ENCODE data around the gene STK4. TPM values are rescaled to one million over a fixed set of nuclear protein-coding genes. Genes with fewer than 3 reads are reported as not detected.

The STK4 gene
- total RNA-seq, result 10 to 100 TPM; 28.9 to 29.9 TPM

- Histone ChIP-seq H3K9ac (ENCODE audit: low read depth in 2 of 2, low read length in 2 of 2) (peak within 1 kb of the TSS; percentile 90 to 100), H3K4me3 (peak within 1 kb of the TSS; percentile 86), H3K27me3 (no peaks in the 10 kb centered on the region), H3K27ac (peak within 1 kb of the TSS; percentile 83), H3K4me1 (peaks cover 13% of the 10 kb centered on the region), H3K36me3 (no peaks in the 10 kb centered on the region), H3K9me3 (no peaks in the 10 kb centered on the region)
- peak; percentile 30 for TF ChIP-seq CTCF (IDR thresholded peaks at IDR 0.05)
- DNase-seq, result peak; percentile 98
- intact Hi-C loops (cut with DNase I), result no loop called here
These were observed at the start of gene STK4 for GRCh38 chr20:44966030-44966961. Gene STK4, plus strand, starts transcription at chr20:44966512. Its CDS starts 57 bp downstream, at chr20:44966569.

GRCh38 chr20:44916586-44916985 is 49.7 kb upstream of the STK4 start:
- Histone ChIP-seq H3K9me3 (no peaks in the 10 kb centered on the region), H3K4me3 (no peak overlapping the region), H3K9ac (ENCODE audit: low read depth in 2 of 2, low read length in 2 of 2) (no peak overlapping the region), H3K4me1 (no peaks in the 10 kb centered on the region), H3K27ac (no peak overlapping the region), H3K27me3 (no peaks in the 10 kb centered on the region), H3K36me3 (no peaks in the 10 kb centered on the region)
- intact Hi-C loops (cut with DNase I), result no loop called here
- DNase-seq, result no peak
- no peak for TF ChIP-seq CTCF (IDR thresholded peaks at IDR 0.05)

- Histone ChIP-seq H3K4me3 (no peak overlapping the region), H3K9ac (ENCODE audit: low read depth in 2 of 2, low read length in 2 of 2) (no peak overlapping the region), H3K4me1 (no peaks in the 10 kb centered on the region), H3K36me3 (no peaks in the 10 kb centered on the region), H3K27me3 (no peaks in the 10 kb centered on the region), H3K27ac (no peak overlapping the region), H3K9me3 (no peaks in the 10 kb centered on the region)
- intact Hi-C loops (cut with DNase I), result no loop called here
- no peak for DNase-seq
- TF ChIP-seq CTCF (IDR thresholded peaks at IDR 0.05), result no peak
These were observed 48.9 kb upstream of the STK4 start for GRCh38 chr20:44917399-44917798.

GRCh38 chr20:44918342-44918741 is 48.0 kb upstream of the STK4 start:
- no peak for TF ChIP-seq CTCF (IDR thresholded peaks at IDR 0.05)
- no peak overlapping the region for H3K9ac ChIP-seq (ENCODE audit: low read depth in 2 of 2, low read length in 2 of 2)
- DNase-seq, result no peak
- H3K27me3 ChIP-seq, result no peaks in the 10 kb centered on the region
- no peaks in the 10 kb centered on the region for H3K9me3 ChIP-seq
- H3K36me3 ChIP-seq, result no peaks in the 10 kb centered on the region
- intact Hi-C loops (cut with DNase I), result no loop called here
- no peak overlapping the region for H3K4me3 ChIP-seq
- H3K27ac ChIP-seq, result no peak overlapping the region
- no peaks in the 10 kb centered on the region for H3K4me1 ChIP-seq

GRCh38 chr20:44918761-44919160 is 47.6 kb upstream of the STK4 start:
- no peaks in the 10 kb centered on the region for H3K27me3 ChIP-seq
- H3K36me3 ChIP-seq, result no peaks in the 10 kb centered on the region
- no peak for DNase-seq
- H3K4me1 ChIP-seq, result no peaks in the 10 kb centered on the region
- H3K27ac ChIP-seq, result no peak overlapping the region
- H3K9me3 ChIP-seq, result no peaks in the 10 kb centered on the region
- H3K9ac ChIP-seq (ENCODE audit: low read depth in 2 of 2, low read length in 2 of 2), result no peak overlapping the region
- no peak for TF ChIP-seq CTCF (IDR thresholded peaks at IDR 0.05)
- no peak overlapping the region for H3K4me3 ChIP-seq
- intact Hi-C loops (cut with DNase I), result no loop called here

Data from colonic mucosa (tissue), 4 donors.